Muscle of arm (tissue), 12 donors: Measurements from ENCODE around the gene SCN4A. TPM values are rescaled to one million over a fixed set of nuclear protein-coding genes. Genes with fewer than 3 reads are reported as not detected.
"Not testable (repeated sequence)": the region's sequence is repeated elsewhere in the genome, so short reads cannot be mapped to it uniquely, and the experiment has no call there.

Source experiments
- DNase-seq: peaks from one replicate; pipeline ENCODE4 v3.0.0-alpha.2; 2013
- polyA plus RNA-seq, 12 donors: library from polyadenylated mRNA; unstranded; fragments of 120-200 nt; gene quantifications; one replicate each; pipeline ENCODE4 v1.2.1, GENCODE V29; 2013; ENCODE audit not compliant: insufficient read length in 12 of 12

SCN4A gene
- polyA plus RNA-seq, 12 donors, result 13.9 to 53.0 (median 39.3) TPM; not detected in 1

- no peak for DNase-seq
Measured at GRCh38 chr17:63986821-63987220, 14.1 kb upstream of the SCN4A start.

- DNase-seq, result no peak
Measured at GRCh38 chr17:63985387-63986140, 12.8 kb upstream of the SCN4A start.

- DNase-seq, result no peak
Measured at GRCh38 chr17:63984651-63985386, 12.1 kb upstream of the SCN4A start.

- no peak for DNase-seq
Measured at GRCh38 chr17:63984236-63984635, 11.5 kb upstream of the SCN4A start.

GRCh38 chr17:63983320-63983719 is 10.6 kb upstream of the SCN4A start:
- DNase-seq, result no peak

- DNase-seq, result not testable (repeated sequence)
Measured at GRCh38 chr17:63982641-63983040, 9.9 kb upstream of the SCN4A start.

- no peak for DNase-seq
Measured at GRCh38 chr17:63978272-63979200, 5.8 kb upstream of the SCN4A start.

- DNase-seq, result no peak
Measured at GRCh38 chr17:63976702-63977101, 4.0 kb upstream of the SCN4A start.

- DNase-seq, result no peak
Measured at GRCh38 chr17:63975541-63976092, 2.9 kb upstream of the SCN4A start.

- DNase-seq, result no peak
Measured at GRCh38 chr17:63974594-63975192, 2.0 kb upstream of the SCN4A start.

GRCh38 chr17:63973930-63974593 is 1.3 kb upstream of the SCN4A start:
- no peak for DNase-seq

- DNase-seq, result no peak
Measured at GRCh38 chr17:63973247-63973646, 529 bp upstream of the SCN4A start.

- DNase-seq, result no peak
Measured at GRCh38 chr17:63969278-63969677, 3.4 kb downstream of the SCN4A start.

GRCh38 chr17:63967953-63968352 is 4.8 kb downstream of the SCN4A start:
- no peak for DNase-seq

GRCh38 chr17:63966646-63967264 is 6.0 kb downstream of the SCN4A start:
- no peak for DNase-seq

GRCh38 chr17:63963123-63963522 is 9.6 kb downstream of the SCN4A start:
- DNase-seq, result no peak

- DNase-seq, result no peak
Measured at GRCh38 chr17:63962298-63962744, 10.4 kb downstream of the SCN4A start.

GRCh38 chr17:63961355-63962212 is 11.1 kb downstream of the SCN4A start:
- DNase-seq, result no peak

GRCh38 chr17:63960430-63960829 is 12.3 kb downstream of the SCN4A start:
- DNase-seq, result no peak
